ENCODE measurements around the gene PDCD7.

The PDCD7 gene

DNA sequence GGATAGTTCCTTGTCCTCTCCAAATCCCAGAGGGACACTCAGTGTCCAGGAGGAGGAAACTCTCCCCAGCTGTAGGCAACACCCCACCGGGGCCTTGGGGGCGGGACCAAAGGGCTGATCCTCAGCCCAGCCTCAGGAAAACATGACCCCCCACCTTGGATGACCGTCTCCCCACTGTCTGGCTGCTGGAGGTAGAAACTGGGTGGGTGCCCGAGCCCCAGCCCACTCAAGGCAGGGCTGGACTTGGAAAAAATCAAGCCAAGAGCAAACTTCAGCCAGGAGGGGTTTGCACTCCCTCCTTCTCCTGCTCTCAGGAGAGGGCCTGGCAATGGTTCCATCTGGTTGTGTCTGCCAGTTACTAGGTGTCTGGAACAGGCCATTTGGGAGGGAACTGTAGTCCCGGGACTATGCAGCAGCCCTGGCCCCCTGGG lies 62.2 kb downstream of the PDCD7 start:
- H3K36me3 ChIP-seq (ENCODE audit: low read depth) = no peaks in the 10 kb centered on the region
- no peaks in the 10 kb centered on the region for H3K9me3 ChIP-seq (ENCODE audit: severe bottlenecking)
- TF ChIP-seq, protein P1, sequence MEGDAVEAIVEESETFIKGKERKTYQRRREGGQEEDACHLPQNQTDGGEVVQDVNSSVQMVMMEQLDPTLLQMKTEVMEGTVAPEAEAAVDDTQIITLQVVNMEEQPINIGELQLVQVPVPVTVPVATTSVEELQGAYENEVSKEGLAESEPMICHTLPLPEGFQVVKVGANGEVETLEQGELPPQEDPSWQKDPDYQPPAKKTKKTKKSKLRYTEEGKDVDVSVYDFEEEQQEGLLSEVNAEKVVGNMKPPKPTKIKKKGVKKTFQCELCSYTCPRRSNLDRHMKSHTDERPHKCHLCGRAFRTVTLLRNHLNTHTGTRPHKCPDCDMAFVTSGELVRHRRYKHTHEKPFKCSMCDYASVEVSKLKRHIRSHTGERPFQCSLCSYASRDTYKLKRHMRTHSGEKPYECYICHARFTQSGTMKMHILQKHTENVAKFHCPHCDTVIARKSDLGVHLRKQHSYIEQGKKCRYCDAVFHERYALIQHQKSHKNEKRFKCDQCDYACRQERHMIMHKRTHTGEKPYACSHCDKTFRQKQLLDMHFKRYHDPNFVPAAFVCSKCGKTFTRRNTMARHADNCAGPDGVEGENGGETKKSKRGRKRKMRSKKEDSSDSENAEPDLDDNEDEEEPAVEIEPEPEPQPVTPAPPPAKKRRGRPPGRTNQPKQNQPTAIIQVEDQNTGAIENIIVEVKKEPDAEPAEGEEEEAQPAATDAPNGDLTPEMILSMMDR (IDR thresholded peaks at IDR 0.05; ENCODE audit: poor library complexity, severe bottlenecking) = no peak
- ATAC-seq (ENCODE audit: low read depth) (no peak), DNase-seq (ENCODE audit: low spot score) (peak; percentile 55)
- no peaks in the 10 kb centered on the region for H3K4me1 ChIP-seq (ENCODE audit: insufficient read depth, poor library complexity, severe bottlenecking)
- no peak overlapping the region for H3K27ac ChIP-seq (ENCODE audit: poor library complexity, severe bottlenecking)
- no peak overlapping the region for H3K4me3 ChIP-seq (ENCODE audit: severe bottlenecking)
- H3K27me3 ChIP-seq (ENCODE audit: insufficient read depth, poor library complexity, severe bottlenecking) = peaks cover 21% of the 10 kb centered on the region

DNA sequence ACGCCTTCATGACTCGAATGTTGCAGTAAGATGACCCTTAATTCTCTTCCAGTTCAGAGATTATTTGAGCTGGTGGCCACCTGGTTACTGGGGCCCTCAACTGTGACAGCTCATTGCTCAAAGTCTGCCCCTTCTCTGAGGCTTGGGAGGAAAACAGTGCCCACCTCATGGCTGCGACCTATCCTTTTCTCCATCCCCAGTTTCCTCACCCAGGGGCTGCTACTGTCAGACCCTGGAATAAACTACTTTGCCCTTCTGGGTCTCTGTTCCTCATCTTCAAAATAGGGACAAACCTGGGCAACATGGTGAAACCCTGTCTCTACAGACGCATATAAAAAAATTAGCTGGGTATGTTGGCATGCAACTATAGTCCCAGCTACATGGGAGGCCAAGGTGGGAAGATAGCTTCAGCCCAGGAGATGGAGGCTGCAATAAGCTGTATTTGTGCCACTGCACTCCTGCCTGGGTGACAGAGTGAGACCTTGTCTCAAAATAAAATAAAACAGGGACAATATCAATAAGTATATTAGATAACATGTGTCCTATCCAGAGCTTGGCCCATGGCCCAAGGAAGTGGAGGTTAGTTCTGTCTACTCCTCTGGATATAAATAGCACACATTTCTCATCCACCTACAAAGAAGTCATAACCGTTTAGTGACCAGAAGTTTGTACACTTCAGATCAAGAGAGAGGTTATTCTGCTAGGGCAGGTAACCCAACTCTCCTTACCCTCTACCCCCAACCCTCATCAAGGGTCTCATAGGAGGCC lies 63.6 kb downstream of the PDCD7 start:
- DNase-seq (ENCODE audit: low spot score) = no peak
- Histone ChIP-seq H3K36me3 (ENCODE audit: low read depth) (no peaks in the 10 kb centered on the region), H3K9me3 (ENCODE audit: severe bottlenecking) (no peaks in the 10 kb centered on the region), H3K27me3 (ENCODE audit: insufficient read depth, poor library complexity, severe bottlenecking) (peaks cover 30% of the 10 kb centered on the region), H3K4me3 (ENCODE audit: severe bottlenecking) (no peak overlapping the region), H3K27ac (ENCODE audit: poor library complexity, severe bottlenecking) (no peak overlapping the region), H3K4me1 (ENCODE audit: insufficient read depth, poor library complexity, severe bottlenecking) (no peaks in the 10 kb centered on the region)
- ATAC-seq (ENCODE audit: low read depth) = no peak
- TF ChIP-seq, protein P1 (IDR thresholded peaks at IDR 0.05; ENCODE audit: poor library complexity, severe bottlenecking) = no peak

DNA sequence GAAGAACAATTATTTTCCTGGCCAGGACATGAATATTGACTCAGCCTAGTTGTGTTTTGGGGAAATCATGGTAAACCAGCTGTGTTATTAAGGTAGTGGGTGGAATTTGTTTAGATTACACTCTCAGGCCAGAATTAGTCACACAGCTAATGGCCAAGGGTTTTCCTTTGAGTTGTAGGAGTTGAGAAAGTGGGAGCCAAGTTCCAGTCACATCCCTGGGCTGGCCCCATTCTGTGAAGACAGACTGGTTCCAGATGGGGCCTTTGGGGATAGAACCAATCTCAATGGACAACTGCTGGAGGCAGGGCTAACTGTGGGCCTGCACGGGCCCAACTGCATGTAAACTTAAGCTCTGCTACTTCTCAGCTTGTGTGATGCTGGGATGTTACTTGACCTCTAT lies 64.4 kb downstream of the PDCD7 start:
- H3K36me3 ChIP-seq (ENCODE audit: low read depth) = no peaks in the 10 kb centered on the region
- TF ChIP-seq, protein P1 (IDR thresholded peaks at IDR 0.05; ENCODE audit: poor library complexity, severe bottlenecking) = no peak
- DNase-seq (ENCODE audit: low spot score) (no peak), ATAC-seq (ENCODE audit: low read depth) (0 out of 3 replicates have a peak, but pooled peaks have one; percentile 6)
- H3K9me3 ChIP-seq (ENCODE audit: severe bottlenecking) = no peaks in the 10 kb centered on the region
- no peak overlapping the region for H3K4me3 ChIP-seq (ENCODE audit: severe bottlenecking)
- no peak overlapping the region for H3K27ac ChIP-seq (ENCODE audit: poor library complexity, severe bottlenecking)
- peaks cover 30% of the 10 kb centered on the region for H3K27me3 ChIP-seq (ENCODE audit: insufficient read depth, poor library complexity, severe bottlenecking)
- H3K4me1 ChIP-seq (ENCODE audit: insufficient read depth, poor library complexity, severe bottlenecking) = no peaks in the 10 kb centered on the region

DNA sequence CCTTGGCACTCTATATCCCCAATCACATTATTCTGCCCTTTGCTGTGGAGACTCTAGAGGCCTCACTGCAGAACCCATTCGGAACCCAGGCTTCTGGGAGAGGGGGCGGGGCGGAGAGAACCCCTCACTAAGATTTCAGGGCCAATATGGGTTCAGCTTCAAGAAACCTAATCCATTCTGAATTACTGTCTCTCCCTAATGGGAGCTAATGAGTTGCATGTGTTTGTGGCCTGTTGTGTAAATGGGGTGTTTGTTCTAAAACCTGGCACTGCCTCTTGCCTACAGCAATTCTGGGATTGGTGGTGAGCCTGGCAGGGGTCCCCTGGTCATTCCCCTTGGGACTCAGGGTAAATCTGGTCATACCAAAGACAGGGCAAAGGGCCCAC lies 65.2 kb downstream of the PDCD7 start:
- DNase-seq (ENCODE audit: low spot score) = no peak
- peaks cover 30% of the 10 kb centered on the region for H3K27me3 ChIP-seq (ENCODE audit: insufficient read depth, poor library complexity, severe bottlenecking)
- no peaks in the 10 kb centered on the region for H3K36me3 ChIP-seq (ENCODE audit: low read depth)
- H3K4me1 ChIP-seq (ENCODE audit: insufficient read depth, poor library complexity, severe bottlenecking) = no peaks in the 10 kb centered on the region
- no peak overlapping the region for H3K27ac ChIP-seq (ENCODE audit: poor library complexity, severe bottlenecking)
- no peak overlapping the region for H3K4me3 ChIP-seq (ENCODE audit: severe bottlenecking)
- ATAC-seq (ENCODE audit: low read depth) = no peak
- TF ChIP-seq, protein P1 (IDR thresholded peaks at IDR 0.05; ENCODE audit: poor library complexity, severe bottlenecking) = no peak
- no peaks in the 10 kb centered on the region for H3K9me3 ChIP-seq (ENCODE audit: severe bottlenecking)

Measured in RWPE2 (cell line).